HG03571 (cell line): ENCODE data around the gene CATSPER4.

Source experiments
- ATAC-seq: cut with Tn5 transposase; IDR thresholded peaks from one replicate; pipeline ENCODE4 v1.9.1; 2021; ENCODE audit not compliant: unreplicated experiment

Gene CATSPER4

DNA sequence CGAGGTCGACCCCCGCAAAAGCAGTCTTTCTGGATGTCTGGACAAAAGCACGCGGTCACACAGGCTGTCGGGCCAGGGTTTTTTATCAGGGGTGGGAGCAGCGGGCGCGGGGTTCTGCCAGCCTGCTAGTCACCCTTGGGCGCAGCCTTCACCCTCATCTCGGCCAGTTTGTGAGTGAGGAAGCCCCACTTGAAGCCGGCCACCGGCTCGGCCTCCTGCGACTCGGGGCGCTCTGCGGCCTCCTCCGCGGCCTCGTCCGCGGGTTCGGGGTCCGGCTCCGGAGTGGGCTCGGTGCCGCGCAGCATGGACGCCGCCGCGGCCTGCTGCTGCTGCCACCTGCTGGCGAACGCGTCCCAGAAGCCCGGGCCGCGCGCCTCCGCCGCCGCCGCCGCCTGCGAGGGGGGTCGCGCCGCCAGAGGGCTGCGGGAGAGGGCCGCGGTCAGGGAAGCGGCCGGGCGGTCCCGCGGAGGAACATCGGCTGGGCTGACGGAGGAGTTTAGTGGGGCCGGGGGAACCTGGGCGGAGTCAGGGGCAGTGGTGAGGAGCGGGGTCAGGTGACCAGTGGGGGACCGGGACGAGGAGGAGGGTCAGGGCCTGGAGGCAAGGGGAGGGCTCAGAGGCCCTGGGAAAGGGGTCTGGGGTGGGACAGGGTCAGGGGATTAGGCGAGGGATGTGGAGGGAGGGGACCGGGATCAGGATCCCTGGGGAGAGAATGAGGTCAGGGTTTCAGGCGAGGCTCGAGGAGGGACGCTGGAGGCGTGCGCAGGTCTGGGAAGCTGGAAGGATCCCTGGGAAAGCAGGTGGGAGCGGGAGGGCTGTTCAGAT, 26.2 kb upstream of the CATSPER4 start:
- no peak for ATAC-seq

DNA sequence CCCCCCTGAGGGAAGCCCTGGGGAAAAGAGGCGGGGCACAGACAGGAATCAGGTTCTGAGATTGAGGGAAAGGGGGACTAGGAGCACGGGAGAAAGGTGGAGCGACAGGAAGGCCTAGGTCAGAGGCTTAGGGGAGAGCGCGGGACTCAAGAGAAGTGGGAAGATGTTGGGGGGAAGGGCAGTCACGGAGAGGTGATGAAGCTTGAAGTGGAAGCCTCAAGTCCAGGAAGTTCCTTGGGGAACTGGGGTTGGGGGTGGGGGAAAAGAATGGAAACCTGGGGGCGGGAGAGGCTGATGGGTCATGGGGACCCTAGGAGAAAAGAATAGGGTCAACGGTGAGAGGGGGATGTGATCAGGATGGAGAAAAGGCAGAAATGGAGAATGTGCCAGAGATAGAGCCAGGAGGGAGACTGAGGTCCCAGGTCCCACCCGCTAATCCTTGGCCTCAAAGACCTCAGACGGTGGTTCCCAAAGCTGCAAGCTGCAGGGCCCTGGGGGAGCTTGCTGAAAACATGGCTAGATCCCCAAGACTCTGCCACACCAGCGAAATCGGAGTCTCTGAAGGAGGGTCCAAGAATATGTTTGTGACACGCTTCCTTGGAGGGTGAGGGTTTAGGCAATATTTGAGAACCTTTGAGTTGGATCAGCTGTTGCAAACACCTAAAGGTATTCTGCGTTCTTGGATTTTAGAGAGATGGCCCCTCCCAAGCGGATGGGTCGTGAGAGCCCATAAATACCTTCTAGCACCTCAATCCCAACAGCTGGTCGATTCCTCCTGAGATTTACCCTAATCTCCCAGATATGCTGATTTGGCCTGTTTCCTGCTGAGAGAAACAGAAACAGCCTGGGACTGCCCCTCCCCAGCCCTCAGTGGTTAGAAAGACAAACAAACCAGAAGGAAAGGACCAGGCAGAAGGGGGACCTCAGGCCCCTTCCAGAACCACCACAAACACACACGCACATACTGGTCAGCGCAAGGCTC, 25.2 kb upstream of the CATSPER4 start:
- no peak for ATAC-seq

DNA sequence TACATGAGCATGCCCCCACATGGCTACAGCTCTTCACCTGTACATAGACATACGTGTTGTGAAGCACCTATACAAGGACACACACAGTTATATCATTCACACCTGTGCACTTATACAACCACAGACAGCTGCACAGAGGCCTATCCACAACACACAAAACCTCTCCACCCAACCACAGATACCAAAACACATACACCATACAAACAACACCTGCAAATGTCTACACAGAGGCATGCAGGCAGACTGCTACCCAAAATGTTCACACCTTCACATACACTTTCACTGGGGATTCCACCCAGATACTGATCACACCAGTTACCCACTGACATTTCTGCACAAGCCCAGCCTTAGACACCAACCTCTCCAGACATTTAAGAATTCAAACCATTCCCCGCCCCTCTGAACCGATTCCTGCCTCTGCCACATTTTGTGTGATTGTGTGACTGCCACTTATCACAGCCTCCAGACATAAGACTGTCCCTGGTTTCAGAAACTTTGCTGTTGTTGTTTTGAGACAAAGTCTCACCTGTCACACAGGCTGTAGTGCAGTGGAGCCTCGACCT, 23.6 kb upstream of the CATSPER4 start:
- no peak for ATAC-seq

DNA sequence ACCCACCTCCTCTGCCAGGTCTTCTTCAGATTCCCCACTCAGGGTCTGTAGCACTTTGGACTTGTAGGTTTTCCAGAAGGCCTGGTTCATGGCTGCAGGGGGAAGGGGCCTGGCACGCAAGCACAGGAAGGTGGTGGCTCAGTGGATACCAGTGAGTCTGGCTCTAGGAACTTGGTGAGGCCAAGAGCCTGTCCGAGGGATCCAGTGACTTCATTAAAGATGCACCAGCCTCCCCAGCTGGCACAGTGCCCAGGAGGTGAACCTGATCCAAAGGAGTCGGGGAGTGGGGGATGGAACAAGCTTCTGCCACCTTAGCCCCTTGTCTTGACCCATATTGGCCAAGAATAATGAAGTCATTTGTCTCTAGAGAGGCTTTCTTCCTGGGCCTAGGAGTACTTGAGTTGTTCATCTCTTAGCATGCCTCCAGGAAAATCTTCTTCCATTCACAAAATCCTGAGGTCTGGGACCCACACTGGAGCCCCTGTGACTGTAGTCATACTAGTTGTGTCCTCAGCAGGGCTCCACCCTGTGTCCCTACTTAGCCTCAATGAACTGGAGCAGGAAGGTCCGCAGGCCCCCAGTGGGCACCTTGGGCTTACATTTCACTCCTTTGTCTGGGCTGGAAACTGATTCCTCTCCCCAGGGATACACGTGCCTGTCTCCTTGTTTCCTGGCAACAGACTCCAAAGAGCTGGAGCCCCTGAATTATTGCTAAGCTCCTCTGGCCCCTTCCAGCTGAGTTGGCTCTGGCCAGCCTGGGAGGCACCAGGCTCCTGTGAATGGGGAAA, 21.8 kb upstream of the CATSPER4 start, which contains the start of gene C1orf232:
Gene C1orf232 (minus strand): TSS at position 554 of the 788 bp plus-strand sequence. CDS start 464 bp downstream, at position 90.
- no peak for ATAC-seq

DNA sequence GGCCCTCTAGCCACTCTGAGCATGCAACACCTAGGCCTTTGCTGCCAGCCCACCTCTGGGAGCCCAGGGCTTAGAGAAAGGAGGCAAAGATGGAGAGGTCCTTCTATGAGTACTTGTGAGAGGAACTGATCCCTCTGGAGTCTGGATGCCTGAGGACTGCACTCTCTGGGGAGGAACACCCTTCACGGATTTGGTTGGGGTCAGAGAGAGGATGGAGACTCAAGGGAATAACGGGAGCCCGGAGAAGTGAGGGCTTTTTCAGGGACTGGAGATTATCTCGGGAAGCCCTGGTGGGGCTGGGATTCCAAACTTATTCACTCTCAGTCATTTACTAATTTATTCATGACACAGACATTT, 21.2 kb upstream of the CATSPER4 start:
- no peak for ATAC-seq

DNA sequence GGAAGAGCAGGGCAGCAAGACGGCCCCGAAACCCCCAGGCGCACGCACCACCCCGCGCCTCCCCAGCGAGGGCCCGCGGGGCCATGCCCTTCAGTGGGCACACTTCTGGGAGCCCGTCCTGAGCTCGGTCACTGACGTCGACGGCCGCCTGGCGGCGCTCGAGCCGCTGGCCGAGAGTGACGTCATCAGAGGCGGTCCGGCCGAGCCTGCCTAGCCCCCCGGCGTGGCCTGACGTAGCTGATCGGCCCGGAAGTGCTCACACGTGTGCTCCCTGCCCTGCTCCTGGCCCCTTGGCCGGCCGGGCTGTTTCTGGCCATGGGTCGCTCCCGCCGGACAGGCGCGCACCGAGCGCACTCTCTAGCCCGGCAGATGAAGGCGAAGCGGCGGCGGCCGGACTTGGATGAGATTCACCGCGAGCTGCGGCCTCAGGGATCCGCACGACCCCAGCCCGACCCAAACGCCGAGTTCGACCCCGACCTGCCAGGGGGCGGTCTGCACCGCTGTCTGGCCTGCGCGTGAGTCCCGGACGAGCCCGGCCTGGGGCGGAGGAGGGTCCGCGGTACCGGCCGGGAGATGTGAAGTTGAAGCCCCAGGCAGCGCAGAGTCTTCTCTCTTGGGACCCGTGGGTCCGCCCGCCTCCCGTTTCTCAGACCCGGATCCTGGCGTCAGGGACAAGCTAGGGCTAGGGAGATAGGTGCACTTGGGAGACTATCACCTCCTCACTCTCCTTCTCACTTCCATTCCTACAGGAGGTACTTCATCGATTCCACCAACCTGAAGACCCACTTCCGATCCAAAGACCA, 20.5 kb upstream of the CATSPER4 start, which contains the start of gene ZNF593:
Gene ZNF593 (plus strand): TSS at position 240 of the 803 bp plus-strand sequence. CDS start 76 bp downstream, at position 316.
- ATAC-seq = peak; percentile 84

DNA sequence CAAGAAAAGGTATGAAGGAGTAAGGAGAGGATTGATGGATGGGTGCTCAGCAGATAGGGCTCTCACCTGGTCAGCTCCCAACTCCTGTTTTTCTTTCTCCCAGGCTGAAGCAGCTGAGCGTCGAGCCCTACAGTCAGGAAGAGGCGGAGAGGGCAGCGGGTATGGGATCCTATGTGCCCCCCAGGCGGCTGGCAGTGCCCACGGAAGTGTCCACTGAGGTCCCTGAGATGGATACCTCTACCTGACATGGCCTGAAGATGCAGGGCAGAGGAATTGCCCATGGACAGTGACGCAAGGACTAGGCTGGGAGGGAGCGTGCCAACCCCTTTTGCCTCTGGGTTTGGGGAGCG, 20.0 kb upstream of the CATSPER4 start:
- ATAC-seq = no peak

DNA sequence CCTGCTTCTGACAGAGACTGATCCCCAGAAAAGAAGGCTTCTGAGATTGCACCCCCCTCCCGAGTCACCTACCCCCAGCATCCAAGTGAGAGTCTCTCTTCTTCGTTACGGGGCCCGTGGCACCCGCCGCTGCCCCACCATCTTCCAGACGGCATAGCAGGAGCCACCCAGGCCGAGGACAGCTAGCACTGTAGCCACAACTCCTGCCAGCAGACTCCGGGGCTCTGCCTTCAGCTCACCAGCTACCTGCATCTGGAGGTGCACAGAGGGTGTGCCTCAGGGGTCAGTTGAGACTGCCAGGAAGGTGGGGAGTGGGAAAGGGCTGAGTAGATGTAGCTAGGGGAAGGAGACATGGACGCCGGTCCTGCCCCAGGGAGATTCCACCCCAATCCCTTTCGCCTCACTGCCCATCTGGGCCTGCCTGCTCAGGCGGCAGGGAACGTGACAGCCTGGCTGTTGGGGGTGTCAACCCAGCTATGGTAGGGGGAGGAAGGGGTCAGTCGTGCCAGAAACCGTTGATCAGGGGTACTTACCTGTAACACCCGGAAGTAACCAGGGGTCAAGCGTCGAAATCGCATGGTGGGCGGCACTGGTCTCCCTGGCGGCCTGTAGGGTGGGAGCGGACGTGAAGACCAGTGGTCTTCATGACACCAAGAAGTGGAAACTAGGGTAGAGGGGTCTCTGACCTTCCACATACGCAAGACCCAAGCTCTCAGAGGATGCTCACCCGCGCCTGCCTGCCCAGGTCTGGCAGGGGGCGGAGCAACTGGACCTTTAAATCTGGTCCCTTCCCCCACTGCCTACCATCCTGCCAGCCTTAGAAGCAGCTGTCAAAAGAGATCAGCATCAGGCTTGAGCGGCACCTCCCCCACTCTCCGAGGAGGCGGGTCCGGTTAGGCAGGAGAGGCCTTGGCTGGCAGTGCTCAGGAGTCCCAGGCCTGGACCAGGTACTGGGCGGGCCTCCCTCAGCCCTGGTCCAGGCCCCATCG, 19.0 kb upstream of the CATSPER4 start, which contains the start of gene ZNF593OS:
Gene ZNF593OS (minus strand): TSS at position 749 of the 989 bp plus-strand sequence. CDS start 171 bp downstream, at position 578.
- ATAC-seq = no peak

DNA sequence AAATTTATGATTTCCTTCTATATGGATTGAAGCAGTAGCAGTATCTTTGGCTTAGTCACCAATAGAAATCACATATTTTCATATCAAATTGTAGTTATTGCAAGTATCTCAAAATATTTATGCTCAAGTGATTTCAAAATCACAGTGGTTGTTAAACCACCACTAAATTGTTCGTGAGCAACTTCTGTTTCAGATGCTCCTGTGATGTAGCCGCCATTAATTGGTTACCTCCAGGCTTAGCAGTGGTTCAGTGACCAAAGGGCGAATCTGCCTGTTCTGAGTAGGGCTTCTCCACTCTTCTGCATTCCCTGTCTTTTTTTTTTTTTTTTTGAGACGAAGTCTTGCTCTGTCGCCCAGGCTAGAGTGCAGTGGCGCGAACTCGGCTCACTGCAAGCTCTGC, 15.1 kb upstream of the CATSPER4 start:
- no peak for ATAC-seq

DNA sequence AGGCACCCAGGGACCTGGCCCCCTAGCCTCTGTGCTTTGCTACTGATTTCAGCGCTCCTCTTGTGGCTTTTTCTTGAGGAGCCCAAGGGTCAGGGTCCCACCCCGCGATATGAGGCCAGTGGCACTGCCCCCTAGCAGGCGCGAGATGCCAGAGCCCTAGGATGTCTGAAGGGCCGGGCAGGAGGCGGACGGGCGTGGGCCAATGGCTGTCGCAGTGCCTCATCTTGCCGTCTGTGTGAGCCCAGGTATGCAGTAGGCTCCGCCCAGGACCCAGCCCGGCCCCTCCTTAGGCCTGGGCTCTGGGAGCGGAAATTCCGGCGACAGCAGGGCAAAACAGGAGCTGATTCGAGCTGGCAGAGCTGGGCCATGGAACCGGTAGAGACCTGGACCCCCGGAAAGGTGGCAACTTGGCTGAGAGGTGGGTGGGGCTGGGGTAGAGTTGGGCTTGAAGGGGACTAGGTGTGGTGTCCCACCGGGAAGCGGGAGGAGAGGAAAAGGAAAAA, 13.2 kb upstream of the CATSPER4 start, which contains the start of gene CNKSR1:
Gene CNKSR1 (plus strand): TSS at position 310 of the 503 bp plus-strand sequence. CDS start 57 bp downstream, at position 367.
- ATAC-seq = no peak

DNA sequence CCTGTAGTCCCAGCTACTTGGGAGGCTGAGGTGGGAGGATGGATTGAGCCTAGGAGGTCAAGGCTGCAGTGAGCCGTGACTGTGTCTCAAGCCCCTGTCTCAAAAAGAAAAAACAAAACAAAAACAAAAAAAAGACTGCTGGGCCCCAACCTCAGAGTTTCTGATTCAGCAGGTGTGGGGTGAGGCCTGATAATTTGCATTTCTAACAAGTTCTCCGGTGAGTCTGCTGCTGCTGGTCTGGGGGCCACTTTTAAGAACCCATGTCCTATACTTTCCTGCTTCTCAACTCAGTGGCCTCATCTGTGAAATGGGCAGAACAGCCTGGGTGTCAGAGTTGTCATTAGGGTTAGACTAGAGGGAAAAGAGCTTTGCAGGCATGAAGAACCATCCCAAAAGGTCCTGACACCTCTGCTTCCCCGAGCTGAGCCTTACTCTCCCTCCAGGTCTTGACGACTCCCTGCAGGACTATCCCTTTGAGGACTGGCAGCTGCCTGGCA, 10.3 kb upstream of the CATSPER4 start:
- ATAC-seq = no peak

DNA sequence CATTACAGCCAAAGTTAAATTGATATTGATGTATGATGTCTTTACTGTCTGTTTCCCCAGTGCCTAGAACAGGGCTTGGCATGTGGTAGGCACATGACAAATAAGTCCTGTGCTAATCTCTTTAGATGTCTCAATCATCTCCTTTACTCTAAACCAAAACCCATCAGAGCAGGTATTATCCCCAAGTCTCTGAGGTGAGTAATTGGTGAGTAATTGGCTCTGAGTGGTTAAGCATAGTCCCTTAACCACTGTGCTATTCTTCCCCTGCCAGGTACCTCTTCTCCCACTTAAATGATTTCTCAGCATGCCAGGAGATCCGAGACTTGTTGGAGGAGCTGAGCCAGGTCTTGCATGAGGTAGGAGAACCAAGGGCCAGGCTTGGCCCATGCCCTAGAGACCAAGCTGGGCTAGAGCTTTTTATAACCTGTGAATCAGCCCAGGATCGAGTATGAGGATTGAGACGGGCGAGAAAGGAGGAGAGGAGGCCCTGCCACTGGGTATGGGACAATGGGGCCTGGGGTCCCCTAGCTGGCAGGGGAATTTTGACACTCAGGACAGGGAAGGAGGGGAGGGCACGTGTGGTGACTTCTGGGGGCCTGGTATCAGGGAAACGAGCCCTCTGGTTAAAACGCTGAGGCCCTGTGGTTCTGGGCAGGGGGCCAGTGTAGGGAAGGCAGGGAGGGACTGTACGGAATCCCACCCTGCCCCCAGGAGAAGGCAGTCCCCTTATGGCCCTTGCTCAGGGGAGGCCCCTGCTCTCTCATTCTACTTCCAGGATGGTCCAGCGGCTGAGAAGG, 8.6 kb upstream of the CATSPER4 start:
- ATAC-seq = no peak

DNA sequence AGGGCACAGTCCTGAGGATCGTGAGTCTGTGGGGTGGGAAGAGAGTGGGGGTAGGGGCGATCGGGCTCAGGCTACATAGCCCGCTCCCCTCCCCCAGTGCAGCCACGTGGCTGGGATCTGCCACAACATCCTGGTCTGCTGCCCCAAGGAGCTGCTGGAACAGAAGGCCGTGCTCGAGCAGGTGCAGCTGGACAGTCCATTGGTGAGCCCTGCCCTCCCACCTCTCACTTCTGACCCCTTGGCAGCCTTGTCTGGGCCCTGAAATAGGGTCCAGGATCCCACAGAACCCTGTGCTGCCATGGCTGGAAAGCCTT, 8.1 kb upstream of the CATSPER4 start:
- ATAC-seq = no peak

DNA sequence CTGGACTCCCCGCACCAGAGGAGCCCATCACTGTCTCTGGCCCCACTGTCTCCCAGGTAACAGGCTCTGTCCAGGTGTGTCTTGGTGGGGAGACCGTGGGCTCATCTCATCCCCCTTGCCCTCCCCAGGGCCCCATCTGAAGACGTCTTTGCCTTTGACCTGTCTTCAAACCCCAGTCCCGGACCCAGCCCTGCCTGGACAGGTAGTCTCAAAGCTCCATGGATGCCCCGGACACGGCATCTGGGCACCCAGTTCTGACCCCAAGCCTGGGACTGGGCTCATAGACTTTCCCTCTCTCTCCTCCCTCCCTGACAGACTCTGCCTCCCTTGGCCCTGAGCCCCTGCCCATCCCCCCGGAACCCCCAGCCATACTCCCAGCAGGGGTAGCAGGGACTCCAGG, 6.3 kb upstream of the CATSPER4 start:
- ATAC-seq = no peak

DNA sequence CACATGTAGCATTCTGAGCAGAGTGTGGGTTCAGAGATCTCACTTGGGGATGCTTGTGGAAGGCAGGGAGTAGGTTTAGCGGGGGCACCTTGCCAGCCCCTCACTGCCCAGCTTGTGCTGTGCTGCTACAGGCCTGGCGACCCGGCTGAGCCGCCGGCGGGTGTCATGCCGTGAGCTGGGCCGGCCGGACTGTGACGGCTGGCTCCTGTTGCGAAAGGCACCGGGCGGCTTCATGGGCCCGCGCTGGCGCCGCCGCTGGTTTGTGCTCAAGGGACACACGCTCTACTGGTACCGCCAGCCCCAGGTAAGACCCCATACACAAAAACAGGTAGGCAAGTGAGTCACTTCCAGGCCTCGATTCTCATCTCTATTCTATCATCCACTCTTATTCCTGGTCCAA, 5.5 kb upstream of the CATSPER4 start:
- ATAC-seq = no peak

DNA sequence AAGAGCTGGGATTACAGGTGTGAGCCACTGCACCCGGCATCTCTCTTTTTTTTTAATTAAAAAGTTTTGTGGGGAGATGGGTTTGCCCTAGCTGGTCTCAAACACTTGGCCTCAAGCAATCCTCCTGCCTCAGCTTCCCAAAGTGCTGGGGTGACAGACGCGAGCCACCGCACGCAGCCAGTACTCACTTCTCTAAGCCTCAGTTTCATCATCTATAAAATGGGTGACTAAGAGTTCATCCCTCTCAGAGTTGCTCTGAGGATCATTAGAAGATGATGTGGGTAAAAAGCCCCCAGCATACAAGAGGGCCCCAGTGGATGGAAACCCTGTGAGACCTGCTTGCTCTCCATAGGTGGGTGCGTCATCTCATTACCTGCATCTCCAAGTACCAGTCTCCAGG, 2.5 kb upstream of the CATSPER4 start:
- ATAC-seq = no peak

DNA sequence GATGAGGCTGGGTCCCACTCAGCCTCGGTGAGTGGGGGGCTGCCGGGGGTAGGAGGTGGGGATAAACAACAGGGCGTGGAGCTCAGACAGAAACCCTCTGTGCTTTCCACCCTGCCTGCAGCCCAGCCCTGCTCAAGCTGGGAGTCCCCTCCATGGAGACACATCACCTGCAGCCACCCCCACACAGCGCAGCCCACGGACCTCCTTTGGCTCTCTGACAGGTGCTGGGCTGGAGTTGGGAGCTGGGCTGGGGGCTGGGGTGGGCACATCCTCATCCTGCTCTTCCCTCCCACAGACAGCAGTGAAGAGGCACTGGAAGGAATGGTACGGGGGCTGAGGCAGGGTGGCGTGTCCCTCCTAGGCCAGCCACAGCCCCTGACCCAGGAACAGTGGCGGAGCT, 1.9 kb upstream of the CATSPER4 start:
- no peak for ATAC-seq
